Right cardiac atrium (tissue), 5 donors: ENCODE results near the gene AMELY. TPM values are rescaled to one million over a fixed set of nuclear protein-coding genes. Genes with fewer than 3 reads are reported as not detected.
"Not testable (repeated sequence)": the region's sequence is repeated elsewhere in the genome, so short reads cannot be mapped to it uniquely, and the experiment has no call there.

Experiments used
- ATAC-seq, 2 donors: fragments of 200-7000 bp; cut with Tn5 transposase; one replicate each; pipeline versions ENCODE4 v1.8.0 to v1.9.1; 2020; ENCODE audit warnings: moderate library complexity in 2 of 2, mild to moderate bottlenecking in 1 of 2
- DNase-seq, 3 donors: peaks; one replicate each; pipeline ENCODE4 v3.0.0-alpha.2; 2020
- H3K27ac ChIP-seq: one replicate; pipeline ENCODE4 v1.5.1; 2013; ENCODE audit warnings: mild to moderate bottlenecking, low read length, control low read depth, moderate library complexity
- H3K27me3 ChIP-seq: one replicate; pipeline ENCODE4 v1.6.1; 2013; ENCODE audit not compliant: control insufficient read depth, insufficient read depth
- H3K4me1 ChIP-seq: one replicate; pipeline ENCODE4 v1.6.1; 2013; ENCODE audit warnings: low read length; ENCODE audit not compliant: control insufficient read depth, insufficient read depth
- H3K4me3 ChIP-seq: one replicate; pipeline ENCODE4 v1.5.1; 2013; ENCODE audit warnings: low read length, control low read depth
- H3K9me3 ChIP-seq: one replicate; pipeline ENCODE4 v1.6.1; 2013; ENCODE audit warnings: low read length; ENCODE audit not compliant: control insufficient read depth
- WGBS: extraction: QIAGEN DNeasy Blood & Tissue Kit; methylation state at CpG from one replicate; pipeline ENCODE4 v1.1.7; 2013; 5-methylcytosine and 5-hydroxymethylcytosine counted together
- intact Hi-C, 4 donors: fragments of 100-400 bp; cut with DNase I; formaldehyde crosslinking; loops; one replicate each; pipeline versions ENCODE4 v1.11.0 to v1.14.0; 2022 to 2023
- polyA plus RNA-seq: library from polyadenylated mRNA; stranded (reverse); fragments of 200-250 nt; gene quantifications from one replicate; pipeline ENCODE4 v1.2.3, GENCODE V29; 2013
- total RNA-seq, 4 donors: library from RNA; stranded (reverse); fragmentation: NEBNext Ultra II Directional; extraction: Animal tissue kit (Norgen Biotek cat#: 25700); gene quantifications; one replicate each; pipeline ENCODE4 v1.2.1, GENCODE V29; 2021
- donor health status: healthy with polysubstance abuse.
- donor health status: DM: no; HTN: yes; CAD: no.
- donor health status: DM: no; HTN: no; CAD: no.
- donor health status: DM: no; HTN: yes; CAD: no; lungs with severe emphysema.
- donor health status: DM: yes; HTN: yes; CAD: no.

Gene AMELY
- total and polyA plus RNA-seq, 5 donors: not detected

GRCh38 chrY:6909856-6910255 lies 1.7 kb downstream of the AMELY start:
- Histone ChIP-seq H3K9me3 (no peaks in the 10 kb centered on the region), H3K4me3 (peak overlapping the region; percentile 48), H3K27me3 (no peaks in the 10 kb centered on the region), H3K27ac (no peak overlapping the region), H3K4me1 (peaks cover 3% of the 10 kb centered on the region)
- DNase-seq (no peak), ATAC-seq (no peak)
- intact Hi-C loops: no loop called here
- 2% methylated on average over 14 of the region's 14 CpGs for WGBS

DNA sequence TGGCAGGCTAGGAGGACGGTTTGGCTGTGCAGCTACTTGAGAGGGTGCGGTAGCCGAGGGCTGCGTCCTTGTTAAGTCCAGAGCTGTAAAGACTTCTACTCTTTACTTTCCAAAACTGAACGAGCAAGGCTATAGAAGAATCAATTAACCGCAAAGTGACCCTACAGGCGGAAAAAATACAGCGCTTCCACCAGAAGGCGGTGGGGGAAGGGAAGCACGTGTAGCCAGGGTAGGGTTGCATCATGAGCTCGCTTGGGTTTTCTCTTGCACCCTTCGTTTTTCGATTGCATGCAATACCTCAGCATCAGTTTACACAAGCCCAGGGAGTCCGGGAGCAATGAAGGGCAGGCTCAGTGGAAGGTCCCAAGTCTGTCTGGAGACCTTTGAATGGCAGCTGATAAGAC lies 2.4 kb downstream of the AMELY start:
- no peaks in the 10 kb centered on the region for H3K9me3 ChIP-seq
- peaks cover 3% of the 10 kb centered on the region for H3K4me1 ChIP-seq
- DNase-seq (no peak), ATAC-seq (no peak)
- H3K4me3 ChIP-seq: no peak overlapping the region
- no peak overlapping the region for H3K27ac ChIP-seq
- under 1% methylated on average over 14 of the region's 14 CpGs for WGBS
- intact Hi-C loops: no loop called here
- H3K27me3 ChIP-seq: no peaks in the 10 kb centered on the region

DNA sequence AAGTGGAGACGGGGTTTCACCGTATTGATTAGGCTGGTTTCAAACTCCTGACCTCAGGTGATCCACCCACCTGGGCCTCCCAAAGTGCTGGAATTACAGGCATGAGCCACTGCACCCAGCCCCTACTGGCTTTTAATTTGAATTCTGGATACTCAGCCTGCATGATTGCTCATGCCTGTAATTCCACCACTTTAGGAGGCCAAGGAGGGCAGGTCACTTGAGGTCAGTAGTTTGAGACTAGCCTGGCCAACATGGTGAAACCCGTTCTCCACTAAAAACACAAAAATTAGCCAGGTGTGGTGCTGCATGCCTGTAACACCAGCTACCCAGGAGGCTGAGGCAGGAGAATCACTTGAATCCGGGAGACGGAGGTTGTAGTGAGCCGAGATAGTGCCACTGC lies 3.5 kb downstream of the AMELY start:
- H3K27ac ChIP-seq: not testable (repeated sequence)

DNA sequence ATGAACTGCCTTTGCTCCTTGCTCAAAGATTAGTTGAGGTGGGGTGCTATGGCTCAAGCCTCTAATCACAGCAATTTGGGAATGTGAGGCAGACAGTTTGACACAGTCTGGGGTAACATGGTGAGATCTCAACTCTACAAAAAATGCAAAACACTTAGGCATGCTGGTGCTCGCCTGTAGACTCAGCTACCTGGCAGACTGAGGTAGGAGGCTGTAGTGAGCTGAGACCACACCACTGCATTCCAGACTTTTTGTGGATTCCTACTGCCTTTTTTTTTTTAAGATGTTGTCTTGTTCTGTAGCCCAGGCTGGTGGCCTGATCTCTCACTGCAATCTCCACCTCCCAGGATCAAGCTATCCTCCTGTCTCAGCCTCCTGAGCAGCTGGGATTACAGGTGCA lies 4.0 kb downstream of the AMELY start:
- DNase-seq (no peak), ATAC-seq (no peak)
- Histone ChIP-seq H3K4me3 (no peak overlapping the region), H3K9me3 (no peaks in the 10 kb centered on the region), H3K4me1 (peaks cover 3% of the 10 kb centered on the region), H3K27me3 (no peaks in the 10 kb centered on the region), H3K27ac (no peak overlapping the region)
- intact Hi-C loops: no loop called here
- WGBS: 71% methylated on average over 1 of the region's 1 CpG

More for the DNA sequence above, 3.5 kb downstream of the AMELY start:
- H3K4me3 ChIP-seq, H3K27me3 ChIP-seq, H3K9me3 ChIP-seq, H3K4me1 ChIP-seq, intact Hi-C loops, DNase-seq, ATAC-seq: not testable (repeated sequence)
- 55% methylated on average over 6 of the region's 6 CpGs for WGBS

DNA sequence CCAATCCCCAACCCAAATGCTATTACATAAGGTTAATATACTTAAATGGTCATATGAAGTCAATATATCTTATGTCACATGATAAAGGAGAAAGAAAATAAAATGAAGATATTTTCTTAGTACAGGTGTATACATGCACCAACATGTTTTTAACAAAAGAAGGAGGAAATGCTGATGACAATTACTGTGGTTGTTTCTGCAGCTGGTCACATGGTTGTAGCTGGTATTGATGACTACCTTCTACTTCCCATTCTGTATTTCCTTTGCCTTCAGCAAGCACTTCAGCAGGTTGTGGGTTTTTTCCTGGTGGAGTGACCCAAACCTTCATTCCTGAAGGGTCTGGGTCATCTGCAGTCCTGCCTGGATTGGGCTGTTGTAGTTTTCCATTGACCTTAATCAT lies 9.4 kb downstream of the AMELY start:
- intact Hi-C loops, H3K4me1 ChIP-seq, ATAC-seq, DNase-seq, H3K4me3 ChIP-seq, H3K27me3 ChIP-seq, H3K9me3 ChIP-seq, H3K27ac ChIP-seq: not testable (repeated sequence)

GRCh38 chrY:6895236-6895635 lies 16.3 kb downstream of the AMELY start:
- no peak for ATAC-seq

GRCh38 chrY:6894496-6894895 lies 17.1 kb downstream of the AMELY start:
- intact Hi-C loops: no loop called here
- Histone ChIP-seq H3K4me3 (no peak overlapping the region), H3K4me1 (no peaks in the 10 kb centered on the region), H3K27me3 (no peaks in the 10 kb centered on the region), H3K9me3 (no peaks in the 10 kb centered on the region), H3K27ac (no peak overlapping the region)
- WGBS: 33% methylated on average over 3 of the region's 3 CpGs
- ATAC-seq: no peak
- DNase-seq: no peak

More at GRCh38 chrY:6895236-6895635, 16.3 kb downstream of the AMELY start:
- intact Hi-C loops: no loop called here
- H3K27me3 ChIP-seq: no peaks in the 10 kb centered on the region
- no peaks in the 10 kb centered on the region for H3K4me1 ChIP-seq
- H3K4me3 ChIP-seq: no peak overlapping the region
- DNase-seq: no peak
- WGBS: 3% methylated on average over 1 of the region's 1 CpG
- H3K9me3 ChIP-seq: no peaks in the 10 kb centered on the region
- no peak overlapping the region for H3K27ac ChIP-seq

GRCh38 chrY:6849384-6849783 lies 62.2 kb downstream of the AMELY start:
- intact Hi-C loops: no loop called here
- no peak overlapping the region for H3K4me3 ChIP-seq
- DNase-seq (no peak), ATAC-seq (no peak)
- no peaks in the 10 kb centered on the region for H3K4me1 ChIP-seq
- no peak overlapping the region for H3K27ac ChIP-seq
- no peaks in the 10 kb centered on the region for H3K27me3 ChIP-seq
- no peaks in the 10 kb centered on the region for H3K9me3 ChIP-seq
- 65% methylated on average over 2 of the region's 2 CpGs for WGBS

- ATAC-seq, H3K4me1 ChIP-seq, DNase-seq, H3K27me3 ChIP-seq, intact Hi-C loops, H3K27ac ChIP-seq, H3K4me3 ChIP-seq, H3K9me3 ChIP-seq: not testable (repeated sequence)
- WGBS: 63% methylated on average over 2 of the region's 2 CpGs
These were observed 68.9 kb downstream of the AMELY start for GRCh38 chrY:6842650-6843049.

Other genes starting within 250 kb of the AMELY start
- gene TBL1Y, start 1.1 kb downstream of the AMELY start, total RNA-seq: under 1 TPM in 1 of 4 donors, not detected in 3; 0.17 TPM
- 0.05 TPM for gene TBL1Y, start 1.1 kb downstream of the AMELY start, polyA plus RNA-seq